Fibroblast of lung (primary cell): Measurements from ENCODE around the gene CCNY. TPM values are rescaled to one million over a fixed set of nuclear protein-coding genes. Genes with fewer than 3 reads are reported as not detected.

Source experiments
- DNase-seq, 2 donors: peaks; one replicate each; pipeline versions ENCODE4 v3.0.0 to v3.0.0-alpha.2; 2010; ENCODE audit warnings: low read depth in 2 of 2
- H2AFZ ChIP-seq: 2 replicates; pipeline ENCODE4 v1.5.1; 2012; ENCODE audit warnings: low read length, control low read depth, inconsistent platforms
- H3K27ac ChIP-seq: 2 replicates; pipeline ENCODE4 v1.5.1; 2011; ENCODE audit warnings: low read length, control low read depth; ENCODE audit not compliant: insufficient read depth
- H3K27me3 ChIP-seq: 2 replicates; pipeline ENCODE4 v1.5.1; 2011; ENCODE audit warnings: mild to moderate bottlenecking, low read length; ENCODE audit not compliant: control insufficient read depth, insufficient read depth
- H3K36me3 ChIP-seq: 2 replicates; pipeline ENCODE4 v1.5.1; 2011; ENCODE audit warnings: low read length; ENCODE audit not compliant: control insufficient read depth, insufficient read depth
- H3K4me1 ChIP-seq: 2 replicates; pipeline ENCODE4 v1.5.1; 2011; ENCODE audit warnings: low read length; ENCODE audit not compliant: control insufficient read depth, insufficient read depth; ENCODE audit errors: extremely low read depth
- H3K4me2 ChIP-seq: 2 replicates; pipeline ENCODE4 v1.5.1; 2011; ENCODE audit warnings: low read length, control low read depth; ENCODE audit not compliant: insufficient read depth; ENCODE audit errors: extremely low read depth
- H3K4me3 ChIP-seq, 4 experiments: fragments of 200-600 bp in 1 of 4; sonication (generic) in 1 of 4; replicated peaks in 1 of 4; 2 replicates each; pipeline ENCODE4 v1.5.1; 2011 to 2016; ENCODE audit warnings: low read length in 4 of 4, low read depth in 3 of 4, mild to moderate bottlenecking in 3 of 4, control low read depth in 2 of 4, inconsistent platforms in 1 of 4, mixed read lengths in 1 of 4; ENCODE audit not compliant: insufficient read depth in 1 of 4; ENCODE audit errors: control extremely low read depth in 1 of 4
- H3K79me2 ChIP-seq: 2 replicates; pipeline ENCODE4 v1.5.1; 2012; ENCODE audit warnings: mild to moderate bottlenecking, low read length, inconsistent platforms; ENCODE audit not compliant: control insufficient read depth, insufficient read depth
- H3K9ac ChIP-seq: 2 replicates; pipeline ENCODE4 v1.5.1; 2011; ENCODE audit warnings: mild to moderate bottlenecking, low read length, control low read depth; ENCODE audit not compliant: insufficient read depth
- H3K9me3 ChIP-seq: 2 replicates; pipeline ENCODE4 v1.5.1; 2012; ENCODE audit warnings: low read depth, low read length; ENCODE audit not compliant: control insufficient read depth, insufficient read depth
- H4K20me1 ChIP-seq: 2 replicates; pipeline ENCODE4 v1.5.1; 2011; ENCODE audit warnings: low read length; ENCODE audit not compliant: control insufficient read depth, insufficient read depth; ENCODE audit errors: extremely low read depth
- CTCF ChIP-seq, 2 donors: IDR thresholded peaks in 1 of 2; conservative IDR thresholded peaks in 1 of 2; 1 replicate in 1 of 2; 2 replicates in 1 of 2; pipeline ENCODE4 v1.5.1; 2011 to 2012; ENCODE audit warnings: low read length in 2 of 2, control low read depth in 1 of 2, inconsistent platforms in 1 of 2, low read depth in 1 of 2, mild to moderate bottlenecking in 1 of 2
- EZH2 ChIP-seq: IDR thresholded peaks from 2 replicates; pipeline ENCODE4 v1.5.1; 2012; ENCODE audit warnings: low read length, control low read depth, mild to moderate bottlenecking; ENCODE audit errors: missing control alignments
- polyA plus RNA-seq, 2 donors: library from polyadenylated mRNA; depleted of rRNA in 1 of 2; stranded (reverse) in 1 of 2; unstranded in 1 of 2; fragments of >200 nt; gene quantifications; 2 replicates each; pipeline ENCODE4 v1.2.1, GENCODE V29; 2011 to 2012; ENCODE audit warnings: missing spikeins in 1 of 2
- total RNA-seq: library from RNA; depleted of rRNA; stranded (reverse); fragments of >200 nt; gene quantifications from 2 replicates; pipeline ENCODE4 v1.2.1, GENCODE V29; 2014

CCNY gene
- total and polyA plus RNA-seq, 2 donors (not counting 1 experiment from before 2014, with no cell fraction given), result 34.7 to 66.4 TPM

GRCh38 chr10:35541720-35542119 is 205.4 kb downstream of the CCNY start:
- no peaks in the 10 kb centered on the region for H3K79me2 ChIP-seq
- H3K4me1 ChIP-seq, result no peaks in the 10 kb centered on the region

GRCh38 chr10:35542303-35542702 is 206.0 kb downstream of the CCNY start:
- Histone ChIP-seq H3K9ac (no peak overlapping the region), H2AFZ (no peak overlapping the region), H3K27me3 (no peaks in the 10 kb centered on the region), H3K36me3 (peaks cover under 1% of the 10 kb centered on the region), H3K79me2 (no peaks in the 10 kb centered on the region), H3K4me1 (no peaks in the 10 kb centered on the region), H3K4me3 (no peak overlapping the region), H3K27ac (no peak overlapping the region), H4K20me1 (no peaks in the 10 kb centered on the region), H3K9me3 (no peaks in the 10 kb centered on the region), H3K4me2 (no peak overlapping the region)
- TF ChIP-seq EZH2 (no peak), CTCF (conservative IDR thresholded peaks at IDR 0.05 in 1 of 2, IDR thresholded peaks at IDR 0.05 in 1 of 2; ENCODE audit: low read depth in 1 of 2, low read length in 2 of 2) (no peak)
- DNase-seq, result no peak

More at GRCh38 chr10:35541720-35542119, 205.4 kb downstream of the CCNY start:
- H3K9me3 ChIP-seq, result no peaks in the 10 kb centered on the region
- no peak overlapping the region for H3K27ac ChIP-seq
- H3K27me3 ChIP-seq, result no peaks in the 10 kb centered on the region
- no peak overlapping the region for H3K9ac ChIP-seq
- DNase-seq, result no peak
- no peaks in the 10 kb centered on the region for H4K20me1 ChIP-seq
- no peak overlapping the region for H2AFZ ChIP-seq
- no peak overlapping the region for H3K4me2 ChIP-seq
- H3K36me3 ChIP-seq, result no peaks in the 10 kb centered on the region
- H3K4me3 ChIP-seq, result no peak overlapping the region
- TF ChIP-seq EZH2 (no peak), CTCF (conservative IDR thresholded peaks at IDR 0.05 in 1 of 2, IDR thresholded peaks at IDR 0.05 in 1 of 2; ENCODE audit: low read depth in 1 of 2, low read length in 2 of 2) (no peak)

GRCh38 chr10:35545079-35545657 is 208.9 kb downstream of the CCNY start:
- Histone ChIP-seq H3K36me3 (peaks cover 2% of the 10 kb centered on the region), H3K4me2 (no peak overlapping the region), H3K9me3 (no peaks in the 10 kb centered on the region), H3K4me1 (no peaks in the 10 kb centered on the region), H2AFZ (no peak overlapping the region), H4K20me1 (no peaks in the 10 kb centered on the region), H3K79me2 (no peaks in the 10 kb centered on the region), H3K9ac (no peak overlapping the region), H3K4me3 (no peak overlapping the region), H3K27me3 (no peaks in the 10 kb centered on the region), H3K27ac (no peak overlapping the region)
- TF ChIP-seq EZH2 (no peak), CTCF (conservative IDR thresholded peaks at IDR 0.05 in 1 of 2, IDR thresholded peaks at IDR 0.05 in 1 of 2; ENCODE audit: low read depth in 1 of 2, low read length in 2 of 2) (no peak)
- DNase-seq, result no peak
